Loucy (cell line): ENCODE data around the gene SLC8B1.

ENCODE experiments used
- H2AFZ ChIP-seq: fragments of 200-600 bp; sonication (generic); 2 replicates; pipeline ENCODE4 v1.6.0; 2016; ENCODE audit warnings: antibody characterized with exemption, mild to moderate bottlenecking, low read length, moderate library complexity
- H3F3A ChIP-seq: fragments of 200-600 bp; 2 replicates; pipeline ENCODE4 v1.6.0; 2016; ENCODE audit warnings: antibody characterized with exemption, low read depth, mild to moderate bottlenecking
- H3K27me3 ChIP-seq: fragments of 200-600 bp; sonication (generic); 2 replicates; pipeline ENCODE4 v1.6.1; 2014; ENCODE audit warnings: low read length, mild to moderate bottlenecking; ENCODE audit not compliant: insufficient read depth, poor library complexity, severe bottlenecking
- H3K36me3 ChIP-seq: fragments of 200-600 bp; sonication (generic); 2 replicates; pipeline ENCODE4 v1.6.1; 2016; ENCODE audit warnings: low read length; ENCODE audit not compliant: insufficient read depth
- H3K4me1 ChIP-seq: fragments of 200-600 bp; sonication (generic); 2 replicates; pipeline ENCODE4 v1.5.1; 2014; ENCODE audit warnings: low read length, mild to moderate bottlenecking; ENCODE audit not compliant: insufficient read depth, poor library complexity, severe bottlenecking
- H3K4me2 ChIP-seq: fragments of 200-600 bp; sonication (generic); 2 replicates; pipeline ENCODE4 v1.6.0; 2014; ENCODE audit warnings: antibody characterized with exemption, low read length, low read depth, mild to moderate bottlenecking; ENCODE audit not compliant: poor library complexity, severe bottlenecking
- H3K4me3 ChIP-seq: fragments of 200-600 bp; sonication (generic); 2 replicates; pipeline ENCODE4 v1.5.1; 2014; ENCODE audit warnings: low read length, mild to moderate bottlenecking, mixed read lengths; ENCODE audit not compliant: poor library complexity, severe bottlenecking
- H3K79me2 ChIP-seq: fragments of 200-600 bp; sonication (generic); 2 replicates; pipeline ENCODE4 v1.6.1; 2014; ENCODE audit warnings: low read length; ENCODE audit not compliant: insufficient read depth
- H3K9ac ChIP-seq: fragments of 200-600 bp; sonication (generic); 2 replicates; pipeline ENCODE4 v1.6.0; 2014; ENCODE audit warnings: mild to moderate bottlenecking, low read depth, low read length, moderate library complexity; ENCODE audit not compliant: poor library complexity, severe bottlenecking
- H3K9me2 ChIP-seq: fragments of 200-600 bp; sonication (generic); replicated peaks from 2 replicates; pipeline ENCODE4 v1.6.1; 2016; ENCODE audit warnings: low read depth, low read length, mixed read lengths
- H3K9me3 ChIP-seq: fragments of 200-600 bp; sonication (generic); 2 replicates; pipeline ENCODE4 v1.6.1; 2014; ENCODE audit warnings: mild to moderate bottlenecking, antibody characterized with exemption, low read length, low read depth; ENCODE audit not compliant: insufficient read depth
- H4K20me1 ChIP-seq: fragments of 200-600 bp; sonication (generic); 2 replicates; pipeline ENCODE4 v1.6.0; 2014; ENCODE audit warnings: antibody characterized with exemption, low read length, mild to moderate bottlenecking; ENCODE audit not compliant: insufficient read depth, poor library complexity, severe bottlenecking
- EZH2phosphoT487 ChIP-seq: fragments of 200-600 bp; IDR thresholded peaks from 2 replicates; pipeline ENCODE4 v1.6.1; 2018; ENCODE audit warnings: antibody characterized with exemption, mild to moderate bottlenecking, moderate library complexity, borderline replicate concordance
- TF ChIP-seq, protein P1 (sequence below): fragments of 200-600 bp; sonication (generic); conservative IDR thresholded peaks from 2 replicates; pipeline ENCODE4 v1.5.1; 2014; ENCODE audit warnings: mild to moderate bottlenecking, antibody characterized with exemption, low read length

The SLC8B1 gene

DNA sequence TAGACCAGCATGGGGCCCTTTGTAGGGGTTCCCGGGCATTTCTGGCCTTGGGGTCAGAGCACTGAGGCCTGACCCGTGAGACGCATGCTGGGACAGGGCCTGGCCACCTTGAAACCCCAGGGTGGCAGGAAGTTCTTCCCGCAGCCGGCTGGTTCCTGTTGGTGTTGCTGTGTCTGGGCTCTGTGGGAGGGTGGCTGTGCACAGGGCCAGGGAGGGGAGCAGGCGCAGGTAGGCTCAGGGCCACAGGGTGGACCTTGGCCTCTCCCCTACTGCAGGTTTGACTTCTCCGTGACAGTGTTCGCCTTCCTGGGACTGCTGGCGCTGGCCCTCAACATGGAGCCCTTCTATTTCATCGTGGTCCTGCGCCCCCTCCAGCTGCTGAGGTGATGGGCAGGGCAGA, 48.2 kb downstream of the SLC8B1 start:
- Histone ChIP-seq H3K27me3 (no peaks in the 10 kb centered on the region), H4K20me1 (no peaks in the 10 kb centered on the region), H3K4me2 (no peak overlapping the region), H3K9me2 (no peaks in the 10 kb centered on the region), H3F3A (no peaks in the 10 kb centered on the region), H2AFZ (no peak overlapping the region), H3K9ac (no peak overlapping the region), H3K36me3 (no peaks in the 10 kb centered on the region), H3K4me1 (no peaks in the 10 kb centered on the region), H3K9me3 (no peaks in the 10 kb centered on the region), H3K4me3 (no peak overlapping the region), H3K79me2 (no peaks in the 10 kb centered on the region)
- TF ChIP-seq, protein P1, sequence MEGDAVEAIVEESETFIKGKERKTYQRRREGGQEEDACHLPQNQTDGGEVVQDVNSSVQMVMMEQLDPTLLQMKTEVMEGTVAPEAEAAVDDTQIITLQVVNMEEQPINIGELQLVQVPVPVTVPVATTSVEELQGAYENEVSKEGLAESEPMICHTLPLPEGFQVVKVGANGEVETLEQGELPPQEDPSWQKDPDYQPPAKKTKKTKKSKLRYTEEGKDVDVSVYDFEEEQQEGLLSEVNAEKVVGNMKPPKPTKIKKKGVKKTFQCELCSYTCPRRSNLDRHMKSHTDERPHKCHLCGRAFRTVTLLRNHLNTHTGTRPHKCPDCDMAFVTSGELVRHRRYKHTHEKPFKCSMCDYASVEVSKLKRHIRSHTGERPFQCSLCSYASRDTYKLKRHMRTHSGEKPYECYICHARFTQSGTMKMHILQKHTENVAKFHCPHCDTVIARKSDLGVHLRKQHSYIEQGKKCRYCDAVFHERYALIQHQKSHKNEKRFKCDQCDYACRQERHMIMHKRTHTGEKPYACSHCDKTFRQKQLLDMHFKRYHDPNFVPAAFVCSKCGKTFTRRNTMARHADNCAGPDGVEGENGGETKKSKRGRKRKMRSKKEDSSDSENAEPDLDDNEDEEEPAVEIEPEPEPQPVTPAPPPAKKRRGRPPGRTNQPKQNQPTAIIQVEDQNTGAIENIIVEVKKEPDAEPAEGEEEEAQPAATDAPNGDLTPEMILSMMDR, result no peak
- no peak for TF ChIP-seq EZH2phosphoT487

- no peaks in the 10 kb centered on the region for H3K4me1 ChIP-seq
- TF ChIP-seq EZH2phosphoT487, result no peak
- TF ChIP-seq, protein P1, result no peak
Observed at GRCh38 chr12:113285679-113286610, 49.0 kb downstream of the SLC8B1 start.

GRCh38 chr12:113284751-113285150, 50.2 kb downstream of the SLC8B1 start:
- no peaks in the 10 kb centered on the region for H3K79me2 ChIP-seq
- no peaks in the 10 kb centered on the region for H3K4me1 ChIP-seq
- H3K9ac ChIP-seq, result no peak overlapping the region
- no peaks in the 10 kb centered on the region for H3F3A ChIP-seq
- H3K27me3 ChIP-seq, result no peaks in the 10 kb centered on the region
- H3K9me3 ChIP-seq, result no peaks in the 10 kb centered on the region
- H3K36me3 ChIP-seq, result no peaks in the 10 kb centered on the region
- no peak for TF ChIP-seq EZH2phosphoT487
- TF ChIP-seq, protein P1, result no peak
- H3K4me2 ChIP-seq, result no peak overlapping the region
- no peak overlapping the region for H2AFZ ChIP-seq
- H3K9me2 ChIP-seq, result no peaks in the 10 kb centered on the region
- no peaks in the 10 kb centered on the region for H4K20me1 ChIP-seq
- H3K4me3 ChIP-seq, result no peak overlapping the region

More at GRCh38 chr12:113285679-113286610, 49.0 kb downstream of the SLC8B1 start:
- Histone ChIP-seq H3K9me3 (no peaks in the 10 kb centered on the region), H3K36me3 (no peaks in the 10 kb centered on the region), H3K4me3 (no peak overlapping the region), H3F3A (no peaks in the 10 kb centered on the region), H2AFZ (no peak overlapping the region), H3K27me3 (no peaks in the 10 kb centered on the region), H3K9ac (no peak overlapping the region), H3K4me2 (no peak overlapping the region), H3K79me2 (no peaks in the 10 kb centered on the region), H3K9me2 (no peaks in the 10 kb centered on the region), H4K20me1 (no peaks in the 10 kb centered on the region)
